NOMO-1 (cell line): ENCODE measurements around the gene PKD1L1.
"Not testable (repeated sequence)": the region's sequence is repeated elsewhere in the genome, so short reads cannot be mapped to it uniquely, and the experiment has no call there.

Experiments used
- DNase-seq, 2 experiments: peaks; one replicate each; lab custom pipeline; 2025; ENCODE audit not compliant: unreplicated experiment in 2 of 2; lab: John Stamatoyannopoulos, UW

PKD1L1 gene

DNA sequence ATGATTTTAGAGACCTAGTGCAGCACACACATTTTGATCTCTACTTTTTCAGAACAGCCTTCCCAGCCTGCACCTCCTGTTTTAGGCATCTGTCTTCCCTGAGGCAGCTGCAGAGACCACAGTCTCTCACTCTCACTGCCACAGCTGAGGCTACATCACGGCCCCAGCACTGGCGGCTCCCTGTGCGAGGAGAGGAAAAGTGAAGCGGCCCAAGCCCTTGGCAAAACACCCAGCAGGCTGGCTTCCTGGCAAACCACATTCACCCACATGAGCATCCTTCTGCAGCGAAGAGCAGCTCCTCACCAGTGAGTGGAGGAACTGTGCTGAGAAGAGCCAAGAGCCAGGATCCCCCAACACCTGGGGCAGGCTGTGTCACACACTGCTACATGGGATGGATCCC lies 17.2 kb upstream of the PKD1L1 start:
- no peak for DNase-seq

DNA sequence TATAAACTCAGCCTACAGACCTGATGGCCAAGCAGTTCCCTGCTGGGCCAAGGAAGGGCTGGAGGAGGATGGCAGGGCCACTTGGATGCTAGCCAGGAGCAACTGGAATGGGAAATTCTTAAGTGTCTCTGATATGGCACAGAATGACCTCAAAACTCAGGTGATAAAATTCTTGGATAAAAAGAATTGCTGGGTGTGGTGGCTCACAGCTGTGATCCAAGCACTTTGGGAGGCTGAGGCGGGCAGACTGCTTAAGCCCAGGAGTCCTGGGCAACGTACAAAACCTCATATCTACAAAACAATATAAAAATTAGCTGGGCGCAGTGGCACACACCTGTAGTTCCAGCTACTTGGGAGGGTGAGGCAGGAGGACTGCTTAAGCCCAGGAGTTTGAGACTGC lies 14.0 kb upstream of the PKD1L1 start:
- no peak for DNase-seq

DNA sequence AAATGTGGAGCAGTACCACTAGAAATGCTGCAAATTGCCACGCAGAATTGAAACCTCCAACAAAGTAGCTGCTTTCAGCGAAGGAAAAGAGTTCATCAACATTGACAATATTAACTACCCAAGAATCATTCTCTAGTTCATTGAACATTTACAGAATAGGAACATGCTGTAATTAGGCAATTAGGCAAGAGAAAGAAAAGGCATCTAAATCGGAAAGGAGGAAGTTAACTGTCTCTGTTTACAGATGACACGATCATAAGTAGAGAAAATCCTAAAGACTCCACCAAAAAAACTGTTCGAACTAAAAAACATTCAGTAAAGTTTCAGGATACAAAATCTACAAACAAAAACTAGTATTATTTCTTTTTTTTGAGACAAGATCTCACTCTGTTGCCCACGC lies 8.9 kb upstream of the PKD1L1 start:
- peak in 1 of 2 experiments; percentile 69 for DNase-seq

DNA sequence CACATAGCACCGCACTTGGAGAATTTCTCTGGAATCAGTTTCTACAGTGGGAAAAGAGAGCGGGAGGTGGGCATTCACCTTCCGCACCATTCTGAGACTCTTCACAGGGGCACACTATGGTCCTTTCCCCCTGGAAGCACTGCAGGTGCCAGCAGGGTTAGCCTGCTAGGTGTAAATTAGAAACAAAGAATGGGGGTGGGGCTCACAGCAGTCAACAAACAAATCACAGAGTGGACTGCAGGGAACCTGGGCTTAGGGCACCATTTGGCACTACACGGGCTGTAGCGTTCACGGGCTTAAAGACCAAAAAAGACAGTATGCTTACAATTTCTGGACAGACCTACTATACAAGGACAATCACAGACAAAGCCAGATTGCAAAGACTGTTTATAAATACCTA lies 8.0 kb upstream of the PKD1L1 start:
- DNase-seq: no peak

DNA sequence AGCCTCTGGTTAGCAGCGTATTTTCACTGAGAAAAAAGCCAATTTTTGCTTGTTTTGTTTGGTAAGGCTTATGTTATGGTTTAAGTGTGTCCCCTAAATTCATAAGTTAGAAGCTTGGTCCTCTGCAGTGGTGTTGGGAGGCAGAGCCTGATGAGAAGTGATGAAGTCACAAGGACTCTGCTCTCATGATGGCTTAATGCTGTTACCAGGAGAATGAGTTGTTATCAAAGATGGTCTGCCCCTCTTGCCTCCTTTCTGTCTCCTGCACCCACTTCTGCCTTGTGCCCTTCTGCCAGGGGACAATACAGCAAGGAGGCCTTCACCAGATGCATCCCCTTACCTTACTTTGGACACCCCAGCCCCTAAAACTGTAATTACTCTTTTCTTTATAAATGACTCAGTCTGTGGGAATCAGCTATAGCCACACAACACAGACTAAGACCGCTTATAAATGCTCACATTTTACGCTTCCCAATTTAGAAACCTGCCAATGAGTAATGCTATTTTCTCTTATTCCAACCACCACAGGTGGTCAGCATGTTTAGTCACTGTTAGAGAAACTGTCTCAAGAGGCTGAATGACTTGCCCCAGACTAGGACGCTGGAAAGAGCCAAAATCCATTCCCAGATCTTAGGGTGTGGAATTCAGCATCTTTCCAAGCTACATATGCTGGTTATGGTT lies 6.1 kb upstream of the PKD1L1 start:
- no peak for DNase-seq

DNA sequence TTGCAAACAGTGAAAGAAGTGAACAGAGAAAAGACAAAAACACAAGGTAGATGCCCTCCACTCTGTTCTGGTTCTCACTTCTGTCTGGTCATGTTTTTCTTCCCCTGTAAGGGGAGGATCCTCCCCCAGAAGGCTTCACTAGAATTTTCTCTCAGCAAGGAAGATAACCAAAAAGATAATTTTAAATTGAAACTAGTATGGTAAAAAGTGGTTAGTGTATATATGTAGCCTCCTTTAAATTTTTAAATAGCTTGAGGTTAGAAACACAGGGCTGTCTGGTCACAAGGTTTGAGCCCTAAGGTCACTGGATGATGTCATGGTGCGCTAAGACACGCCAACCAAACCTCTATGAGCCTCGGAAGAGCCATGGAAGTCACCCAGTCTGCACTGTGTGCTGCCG lies 5.6 kb upstream of the PKD1L1 start:
- DNase-seq: no peak

DNA sequence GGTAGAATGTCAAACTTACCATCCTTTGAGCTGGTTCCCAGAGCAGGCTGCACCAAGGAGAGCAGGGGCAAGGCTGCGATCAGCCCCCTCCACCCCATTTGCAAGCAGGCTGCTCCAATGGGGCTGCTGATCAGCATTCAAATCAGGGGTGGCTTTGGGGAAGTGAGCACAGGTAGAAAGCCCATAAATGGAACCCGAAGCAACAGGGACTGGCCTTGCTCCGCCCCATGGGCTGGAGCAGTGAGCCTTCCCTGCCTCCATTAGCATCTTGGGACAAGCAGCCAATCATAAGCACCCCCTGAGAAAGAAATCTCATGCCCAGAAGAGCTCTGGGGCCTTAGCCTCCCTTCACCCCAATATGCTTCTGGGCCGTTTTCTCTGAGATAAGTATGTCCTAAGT lies 4.0 kb upstream of the PKD1L1 start:
- no peak for DNase-seq

DNA sequence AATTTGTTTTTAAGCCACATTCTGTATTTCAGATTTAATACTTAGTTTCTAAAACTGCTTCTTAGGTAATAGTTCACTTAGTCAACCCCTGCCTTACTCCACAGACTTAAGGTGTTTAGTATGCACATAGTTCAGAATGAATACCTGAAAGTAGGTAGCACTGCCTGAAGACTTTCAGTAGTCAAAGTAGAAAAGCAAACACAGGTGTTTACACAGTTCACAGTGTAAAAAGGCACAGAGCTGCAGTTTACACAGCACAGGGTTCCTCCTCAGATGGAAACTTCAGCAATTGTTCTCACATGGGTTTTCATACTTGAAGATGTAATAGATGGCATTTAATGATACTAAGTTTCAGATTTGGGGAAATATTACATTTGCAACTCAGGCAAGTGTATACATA lies 3.1 kb upstream of the PKD1L1 start:
- no peak for DNase-seq

DNA sequence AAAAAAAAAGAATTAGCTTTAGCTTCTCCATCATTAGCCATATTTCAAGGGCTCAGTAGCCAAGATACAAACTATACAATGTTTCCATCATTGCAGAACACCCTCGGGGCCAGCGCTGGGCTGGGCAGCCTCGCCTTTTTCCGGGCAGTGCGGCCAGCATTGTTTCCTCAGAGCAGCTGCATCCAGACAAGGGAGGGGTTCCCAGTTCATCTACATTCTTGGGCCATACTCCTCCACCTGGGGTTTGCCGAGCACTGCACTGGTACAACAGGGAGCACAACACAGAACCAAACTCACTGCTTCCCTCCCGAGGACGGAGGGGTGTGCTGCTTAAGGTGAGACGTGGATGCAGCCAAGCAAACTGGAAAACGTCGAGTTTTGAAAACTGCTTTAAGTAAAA lies 2.4 kb upstream of the PKD1L1 start:
- no peak for DNase-seq

DNA sequence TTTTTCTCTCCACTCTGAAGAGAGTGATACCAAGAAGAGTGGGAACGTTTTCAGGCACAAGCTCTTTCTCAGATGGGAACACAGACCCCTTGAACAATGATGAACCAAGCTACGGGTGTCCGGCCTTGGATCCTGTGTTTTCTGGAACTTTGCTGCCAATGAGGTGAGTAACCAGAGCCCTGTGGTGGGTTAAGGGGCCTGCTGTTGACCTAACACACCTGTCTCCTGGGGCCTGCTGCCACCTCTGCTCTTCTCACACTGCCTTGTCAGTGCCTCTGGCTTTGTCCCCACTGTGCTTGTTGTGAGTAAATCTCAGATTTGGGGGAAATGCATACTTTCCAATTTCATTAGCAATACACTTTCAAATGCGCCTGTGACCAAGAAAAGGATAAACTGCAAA lies 1.4 kb upstream of the PKD1L1 start:
- DNase-seq: no peak

DNA sequence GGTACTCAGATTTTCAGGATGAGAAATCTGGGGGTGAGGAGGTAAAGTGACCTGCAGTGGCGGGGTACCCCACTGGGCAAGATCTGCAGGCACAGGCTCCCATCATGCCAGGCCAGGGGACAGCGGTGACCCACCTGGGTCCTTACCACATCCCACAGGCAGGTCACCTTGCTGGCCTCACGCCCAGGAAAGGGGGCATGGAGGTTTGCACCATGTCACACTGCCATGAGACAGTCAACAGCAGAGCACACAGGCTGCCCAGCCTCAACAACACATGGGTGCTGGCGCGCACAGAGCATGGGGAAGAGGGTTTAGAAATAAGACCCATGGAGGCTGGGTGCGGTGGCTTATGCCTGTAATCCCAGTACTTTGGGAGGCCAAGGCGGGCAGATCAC lies 914 bp downstream of the PKD1L1 start:
- no peak for DNase-seq

DNA sequence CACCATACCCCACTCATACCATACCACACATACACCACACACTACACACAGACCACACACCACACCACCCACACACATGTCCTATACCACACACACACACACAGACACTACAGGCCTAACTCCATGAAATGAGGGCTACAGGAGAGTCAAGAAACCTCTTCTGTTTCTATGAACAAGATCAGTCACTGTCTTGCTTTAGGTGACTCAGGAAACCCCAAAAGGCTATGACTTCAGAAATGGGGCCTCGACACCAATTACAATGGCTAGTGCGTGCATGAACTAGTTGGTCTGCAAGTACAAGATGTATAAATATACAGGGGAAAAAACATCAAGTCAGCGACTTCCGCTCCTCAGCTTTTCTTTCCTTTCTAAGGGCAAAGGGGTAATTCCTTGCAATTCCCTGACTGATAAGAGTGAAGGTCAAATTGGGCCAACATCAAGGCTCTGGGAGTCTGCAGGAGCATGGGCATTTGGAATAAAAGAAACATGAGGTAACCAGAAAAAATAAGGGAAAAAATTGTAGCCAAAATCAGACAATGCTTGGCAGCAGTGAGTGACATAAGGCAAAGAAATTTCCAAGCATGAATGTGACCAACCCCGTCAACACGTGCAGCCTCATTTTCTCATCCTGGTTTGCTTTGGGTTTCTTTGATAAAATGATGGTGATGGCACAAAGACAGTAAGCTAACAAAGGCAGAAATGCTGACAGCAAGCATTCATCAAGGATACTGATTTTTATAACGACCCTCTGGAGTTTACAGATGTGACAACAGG lies 1.5 kb downstream of the PKD1L1 start:
- no peak for DNase-seq

DNA sequence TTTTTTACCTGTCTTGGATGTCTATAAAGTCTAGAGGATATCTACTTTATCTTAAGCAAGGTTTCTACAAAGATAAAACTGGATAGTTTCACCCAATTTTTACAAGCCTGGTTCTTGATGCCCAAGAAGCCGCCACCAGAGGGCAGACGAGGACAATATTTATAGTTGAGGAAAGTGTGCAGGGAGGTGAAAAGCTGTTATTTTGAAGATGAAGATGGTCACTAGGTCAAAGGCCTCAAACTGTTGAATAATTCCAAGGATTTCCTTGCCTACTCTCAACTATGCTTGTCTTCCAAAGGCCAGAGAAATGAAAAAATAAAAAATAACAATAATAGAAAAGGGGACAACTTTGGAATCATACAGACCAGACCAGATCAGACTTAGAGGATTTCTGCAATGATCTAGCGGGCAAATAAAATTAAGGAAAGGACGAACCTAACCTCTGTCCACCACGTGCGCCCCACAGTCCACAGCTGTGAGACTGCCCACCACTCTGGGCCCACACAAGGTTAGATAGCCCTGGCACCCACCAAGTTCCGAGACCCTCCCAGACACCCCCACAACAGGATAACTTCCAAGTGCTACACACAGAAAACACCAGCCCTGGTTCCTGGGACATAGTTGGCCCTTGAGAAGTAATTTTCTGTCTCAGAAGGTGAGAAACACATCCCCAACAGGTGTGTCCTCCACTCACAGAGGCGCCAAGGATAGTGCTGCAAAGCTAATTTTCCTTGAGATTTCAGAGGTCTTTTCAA lies 2.8 kb downstream of the PKD1L1 start:
- DNase-seq: peak; percentile 30 to 53

DNA sequence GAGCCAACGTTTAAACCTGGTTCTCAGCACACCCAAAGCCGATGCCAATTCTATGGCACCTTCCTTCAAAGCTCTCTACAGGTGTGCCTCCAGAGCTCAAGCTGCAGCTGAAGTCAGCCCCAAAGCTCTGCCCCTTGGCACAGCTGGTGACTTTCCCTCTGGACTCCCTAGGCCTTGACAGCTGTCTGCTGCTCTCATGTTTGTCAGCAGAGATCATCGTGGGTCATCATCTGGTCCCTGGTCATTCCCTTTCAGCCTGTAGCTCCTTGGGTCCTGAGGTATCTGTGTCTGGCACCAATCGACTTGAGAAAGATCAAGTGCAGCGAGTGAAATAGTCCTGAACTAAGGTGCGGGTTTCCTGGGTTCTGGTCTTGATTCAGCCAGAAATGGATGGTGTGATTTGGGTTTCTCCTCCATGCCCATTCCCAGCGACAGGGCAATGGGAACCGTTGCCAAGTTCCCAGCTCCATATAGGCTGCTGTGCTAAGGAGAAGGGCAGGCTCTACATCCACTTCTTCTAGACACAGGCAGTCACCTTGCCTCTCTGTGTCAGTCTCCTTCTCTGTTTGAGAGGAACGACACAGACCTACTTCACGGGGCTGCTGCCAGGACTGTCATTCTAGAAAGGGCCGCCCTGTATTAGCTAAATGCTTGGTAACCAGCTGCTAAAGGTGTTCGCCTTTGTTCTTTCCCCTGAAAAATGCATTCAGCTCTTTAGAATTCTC lies 3.6 kb downstream of the PKD1L1 start:
- no peak for DNase-seq

DNA sequence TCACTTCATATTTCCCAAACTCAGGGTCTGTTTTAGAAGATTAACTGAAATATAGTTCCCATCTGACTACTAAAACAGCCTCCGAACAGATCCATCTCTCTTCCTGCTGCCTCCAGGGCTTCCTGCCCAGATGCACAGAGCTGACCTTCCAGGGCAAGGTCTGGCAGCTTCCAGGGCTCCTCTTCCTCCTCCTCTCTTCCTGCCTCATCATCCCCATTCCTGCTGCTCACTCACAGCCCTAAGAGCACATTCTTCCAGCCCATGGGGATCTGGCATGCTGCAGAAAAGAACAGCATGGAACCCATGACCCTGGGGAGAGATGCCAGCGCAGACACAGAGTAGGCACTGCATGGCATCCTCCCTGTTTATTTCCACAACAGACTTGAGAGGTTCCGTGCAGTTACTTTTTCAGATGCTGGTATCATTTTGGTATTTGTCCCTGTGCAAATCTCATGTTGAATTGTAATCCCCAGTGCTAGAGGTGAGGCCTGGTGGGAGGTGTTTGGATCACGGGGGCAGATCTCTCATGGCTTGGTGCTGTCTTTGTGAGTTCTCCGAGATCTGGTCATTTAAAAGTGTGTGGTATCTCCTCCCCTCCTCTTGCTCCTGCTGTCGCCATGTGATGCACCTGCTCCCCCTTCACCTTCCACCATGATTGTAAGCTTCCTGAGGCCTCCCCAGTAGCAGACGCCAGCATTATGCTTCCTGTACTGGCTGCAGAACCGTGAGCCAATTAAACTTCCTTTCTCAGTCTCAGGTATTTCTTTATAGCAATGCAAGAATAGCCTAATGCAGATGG lies 4.4 kb downstream of the PKD1L1 start:
- DNase-seq: no peak

DNA sequence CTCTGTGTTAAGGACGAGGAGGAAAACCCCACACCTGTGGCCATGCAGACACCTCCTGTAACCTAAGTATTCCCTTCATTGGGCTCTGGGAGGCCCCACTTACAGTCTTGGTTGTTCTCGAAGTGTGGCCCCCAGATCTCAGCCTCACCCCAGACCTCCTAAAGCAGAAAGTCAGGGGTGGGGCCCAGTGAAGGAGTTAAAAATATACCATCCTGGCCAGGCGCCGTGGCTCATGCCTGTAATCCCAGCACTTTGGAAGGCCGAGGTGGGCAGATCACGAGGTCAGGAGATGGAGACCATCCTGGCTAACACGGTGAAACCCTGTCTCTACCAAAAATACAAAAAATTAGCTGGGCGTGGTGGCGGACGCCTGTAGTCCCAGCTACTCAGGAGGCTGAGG lies 5.6 kb downstream of the PKD1L1 start:
- DNase-seq: not testable (repeated sequence)

DNA sequence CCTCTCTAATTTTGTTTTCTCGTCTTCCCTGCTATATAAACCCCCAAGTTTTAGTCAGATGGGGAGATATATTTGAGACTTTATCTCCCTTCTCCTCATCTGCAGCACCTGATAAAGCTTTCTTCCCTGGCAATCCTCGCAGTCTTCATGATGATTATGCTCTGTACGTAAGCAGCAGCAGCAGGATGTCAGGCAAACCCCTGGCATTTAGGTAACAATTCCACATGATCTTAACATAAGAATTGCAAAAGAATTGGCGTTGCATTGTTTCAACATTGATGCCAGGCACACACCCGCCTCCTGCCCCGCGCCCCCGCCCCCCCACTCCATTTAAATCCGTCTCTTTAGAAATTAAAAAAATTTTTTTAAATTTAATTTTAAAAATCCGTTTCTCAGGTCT lies 6.1 kb downstream of the PKD1L1 start:
- DNase-seq: no peak

DNA sequence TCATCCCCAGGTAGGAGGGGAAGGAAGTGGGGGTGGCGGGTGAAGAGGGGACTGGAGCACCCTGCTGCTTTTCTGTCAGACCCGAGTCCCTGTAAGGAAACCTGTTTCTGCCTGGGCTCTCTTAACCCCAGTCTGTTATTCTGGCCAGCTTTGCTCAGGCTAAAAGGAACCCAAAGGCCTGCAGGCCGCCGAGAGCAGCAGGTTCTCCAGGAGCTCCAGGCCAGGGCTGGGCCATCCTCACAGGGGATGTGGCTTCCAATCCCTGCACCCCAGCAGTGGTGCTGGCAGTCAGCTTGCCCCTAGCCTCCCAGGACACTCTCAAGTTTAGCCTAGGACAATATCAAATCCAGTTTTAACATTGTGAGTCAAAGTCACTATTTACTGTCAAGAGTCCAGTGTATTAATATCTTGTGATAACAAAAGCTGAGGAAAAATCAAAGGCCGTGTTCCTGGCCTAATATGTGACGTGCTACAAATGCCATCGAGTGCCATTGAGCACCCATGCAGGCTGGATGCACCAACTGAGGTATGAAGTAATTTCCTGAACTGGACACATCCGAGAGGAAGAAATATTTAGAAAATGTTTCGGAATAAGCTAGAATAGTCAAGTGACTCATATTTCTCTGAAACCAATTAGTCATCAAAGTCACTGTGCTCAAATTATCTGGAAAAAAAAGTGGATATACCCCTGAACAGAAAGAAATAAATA lies 7.0 kb downstream of the PKD1L1 start:
- DNase-seq: peak; percentile 33 to 72

DNA sequence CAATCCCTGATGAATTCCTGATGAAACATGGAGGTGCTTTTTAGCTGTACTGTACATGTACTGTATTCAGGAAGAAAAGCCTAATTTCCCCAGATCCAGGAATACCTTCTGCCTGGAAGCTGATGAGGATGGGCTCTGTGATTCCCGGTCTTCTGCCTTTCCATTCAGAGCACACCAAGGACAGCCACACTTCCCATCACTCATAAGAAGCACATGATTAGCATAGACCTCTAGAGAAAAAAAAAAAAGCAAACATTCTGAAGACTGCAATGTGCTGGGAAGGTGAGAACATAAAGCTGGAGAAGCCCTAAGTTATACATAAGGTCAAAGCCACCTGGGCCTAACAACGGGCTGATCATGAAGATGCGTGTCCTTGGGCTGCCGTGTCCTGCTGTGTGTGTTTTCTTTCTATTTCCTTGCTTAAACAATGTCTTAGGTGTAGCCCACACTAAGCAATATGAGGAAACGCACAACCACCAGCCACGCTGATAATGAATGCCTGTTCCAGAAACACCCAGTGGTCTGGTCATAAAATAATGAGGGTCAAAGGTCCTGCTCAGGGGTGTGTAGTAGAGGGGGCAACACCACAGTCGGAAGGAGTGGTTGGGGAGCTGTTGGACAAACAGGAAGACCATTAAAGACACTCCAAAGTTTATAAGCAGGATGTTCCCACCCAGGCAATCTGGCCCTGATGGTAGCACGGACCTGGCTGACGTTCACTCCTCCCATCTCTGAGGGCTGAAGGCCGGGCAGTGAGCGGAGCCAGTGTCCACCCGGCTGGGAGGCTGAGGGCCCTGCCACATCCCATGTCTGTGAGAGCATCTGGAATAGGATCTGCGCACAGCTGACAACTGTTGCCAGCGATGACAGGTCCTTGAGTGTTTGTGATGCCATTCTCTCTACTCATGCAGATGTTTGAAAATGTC lies 7.9 kb downstream of the PKD1L1 start:
- no peak for DNase-seq
